Measurements from ENCODE around the gene GSKIP.

GSKIP gene

DNA sequence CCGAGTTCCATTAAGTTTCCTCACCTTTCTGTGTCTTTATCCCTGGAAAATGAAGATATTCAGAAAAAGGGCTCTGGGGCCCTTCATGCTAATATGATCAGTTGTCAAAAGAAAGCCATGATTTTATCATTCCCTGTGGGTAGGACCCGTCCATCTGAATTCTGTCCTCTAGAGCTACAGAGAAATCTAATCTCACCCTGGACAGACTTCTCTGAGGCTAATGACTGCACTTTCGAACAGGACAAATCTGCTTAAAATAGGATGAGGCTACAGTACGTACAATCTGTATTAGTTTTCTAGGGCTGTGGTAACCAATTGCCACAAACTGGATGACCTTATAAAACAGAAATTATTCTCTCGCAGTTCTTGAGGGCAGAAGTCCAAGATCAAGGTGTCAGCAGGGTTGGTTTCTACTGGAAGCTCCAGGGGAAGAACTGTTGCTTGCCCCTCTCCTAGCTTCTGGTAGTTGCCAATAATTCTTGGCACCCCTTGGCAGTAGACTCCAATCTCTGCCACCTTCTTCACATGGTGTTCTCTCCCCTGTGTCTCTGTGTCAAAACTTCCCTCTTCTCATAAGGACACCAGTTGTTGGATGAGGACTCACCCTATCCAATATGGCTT is 29.9 kb downstream of the GSKIP start:
- no peak for DNase-seq (ENCODE audit: low read depth in 1 of 2, low spot score in 1 of 2)
- H3K27me3 ChIP-seq (ENCODE audit: insufficient read depth, poor library complexity, severe bottlenecking): no peaks in the 10 kb centered on the region
- no peak overlapping the region for H3K4me3 ChIP-seq (replicated peaks; ENCODE audit: insufficient read depth, low read length)
- H3K27ac ChIP-seq (replicated peaks): no peak overlapping the region
- TF ChIP-seq, protein P1, sequence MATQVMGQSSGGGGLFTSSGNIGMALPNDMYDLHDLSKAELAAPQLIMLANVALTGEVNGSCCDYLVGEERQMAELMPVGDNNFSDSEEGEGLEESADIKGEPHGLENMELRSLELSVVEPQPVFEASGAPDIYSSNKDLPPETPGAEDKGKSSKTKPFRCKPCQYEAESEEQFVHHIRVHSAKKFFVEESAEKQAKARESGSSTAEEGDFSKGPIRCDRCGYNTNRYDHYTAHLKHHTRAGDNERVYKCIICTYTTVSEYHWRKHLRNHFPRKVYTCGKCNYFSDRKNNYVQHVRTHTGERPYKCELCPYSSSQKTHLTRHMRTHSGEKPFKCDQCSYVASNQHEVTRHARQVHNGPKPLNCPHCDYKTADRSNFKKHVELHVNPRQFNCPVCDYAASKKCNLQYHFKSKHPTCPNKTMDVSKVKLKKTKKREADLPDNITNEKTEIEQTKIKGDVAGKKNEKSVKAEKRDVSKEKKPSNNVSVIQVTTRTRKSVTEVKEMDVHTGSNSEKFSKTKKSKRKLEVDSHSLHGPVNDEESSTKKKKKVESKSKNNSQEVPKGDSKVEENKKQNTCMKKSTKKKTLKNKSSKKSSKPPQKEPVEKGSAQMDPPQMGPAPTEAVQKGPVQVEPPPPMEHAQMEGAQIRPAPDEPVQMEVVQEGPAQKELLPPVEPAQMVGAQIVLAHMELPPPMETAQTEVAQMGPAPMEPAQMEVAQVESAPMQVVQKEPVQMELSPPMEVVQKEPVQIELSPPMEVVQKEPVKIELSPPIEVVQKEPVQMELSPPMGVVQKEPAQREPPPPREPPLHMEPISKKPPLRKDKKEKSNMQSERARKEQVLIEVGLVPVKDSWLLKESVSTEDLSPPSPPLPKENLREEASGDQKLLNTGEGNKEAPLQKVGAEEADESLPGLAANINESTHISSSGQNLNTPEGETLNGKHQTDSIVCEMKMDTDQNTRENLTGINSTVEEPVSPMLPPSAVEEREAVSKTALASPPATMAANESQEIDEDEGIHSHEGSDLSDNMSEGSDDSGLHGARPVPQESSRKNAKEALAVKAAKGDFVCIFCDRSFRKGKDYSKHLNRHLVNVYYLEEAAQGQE (IDR thresholded peaks at IDR 0.05; ENCODE audit: insufficient replicate concordance, low read depth): no peak
- TF ChIP-seq GABPA (IDR thresholded peaks at IDR 0.05; ENCODE audit: low read depth): no peak
- TF ChIP-seq, protein P2, sequence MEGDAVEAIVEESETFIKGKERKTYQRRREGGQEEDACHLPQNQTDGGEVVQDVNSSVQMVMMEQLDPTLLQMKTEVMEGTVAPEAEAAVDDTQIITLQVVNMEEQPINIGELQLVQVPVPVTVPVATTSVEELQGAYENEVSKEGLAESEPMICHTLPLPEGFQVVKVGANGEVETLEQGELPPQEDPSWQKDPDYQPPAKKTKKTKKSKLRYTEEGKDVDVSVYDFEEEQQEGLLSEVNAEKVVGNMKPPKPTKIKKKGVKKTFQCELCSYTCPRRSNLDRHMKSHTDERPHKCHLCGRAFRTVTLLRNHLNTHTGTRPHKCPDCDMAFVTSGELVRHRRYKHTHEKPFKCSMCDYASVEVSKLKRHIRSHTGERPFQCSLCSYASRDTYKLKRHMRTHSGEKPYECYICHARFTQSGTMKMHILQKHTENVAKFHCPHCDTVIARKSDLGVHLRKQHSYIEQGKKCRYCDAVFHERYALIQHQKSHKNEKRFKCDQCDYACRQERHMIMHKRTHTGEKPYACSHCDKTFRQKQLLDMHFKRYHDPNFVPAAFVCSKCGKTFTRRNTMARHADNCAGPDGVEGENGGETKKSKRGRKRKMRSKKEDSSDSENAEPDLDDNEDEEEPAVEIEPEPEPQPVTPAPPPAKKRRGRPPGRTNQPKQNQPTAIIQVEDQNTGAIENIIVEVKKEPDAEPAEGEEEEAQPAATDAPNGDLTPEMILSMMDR (IDR thresholded peaks at IDR 0.05; ENCODE audit: insufficient read depth, low read length): no peak

DNA sequence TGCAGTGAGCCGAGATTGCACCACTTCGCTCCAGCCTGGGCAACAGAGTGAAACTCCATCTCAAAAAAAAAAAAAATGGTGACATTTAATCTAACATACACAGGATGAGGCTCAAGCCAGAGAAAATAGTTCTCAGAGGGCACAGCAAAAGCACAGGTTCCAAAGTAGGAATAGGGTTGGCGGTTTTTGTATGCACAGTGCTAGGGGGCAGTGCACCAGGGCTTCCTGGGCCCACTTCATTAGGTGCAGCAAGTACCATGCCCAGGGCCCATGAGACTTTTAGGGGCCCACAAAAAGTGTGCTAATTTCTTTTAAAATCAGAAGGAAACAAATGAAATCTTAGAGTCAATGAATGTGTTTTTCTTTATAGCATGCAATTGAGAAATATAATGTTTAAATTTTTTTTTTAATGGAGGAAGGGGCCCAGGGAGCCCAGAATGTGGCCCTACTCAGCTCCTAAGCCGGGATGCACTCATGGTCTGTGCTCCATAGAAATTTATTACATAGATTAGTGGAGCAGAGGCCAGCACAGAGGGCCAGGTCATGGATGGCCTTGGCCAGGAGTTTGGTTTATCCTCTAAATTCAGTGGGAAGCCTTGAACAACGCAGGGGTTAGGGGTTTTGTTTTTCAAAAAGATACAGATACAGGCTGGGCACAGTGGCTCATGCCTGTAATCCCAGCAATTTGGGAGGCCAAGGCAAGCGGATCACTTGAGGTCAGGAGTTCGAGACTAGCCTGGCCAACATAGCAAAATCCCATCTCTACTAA is 30.9 kb downstream of the GSKIP start:
- no peak for DNase-seq (ENCODE audit: low read depth in 1 of 2, low spot score in 1 of 2)
- Histone ChIP-seq H3K27me3 (ENCODE audit: insufficient read depth, poor library complexity, severe bottlenecking) (no peaks in the 10 kb centered on the region), H3K4me3 (replicated peaks; ENCODE audit: insufficient read depth, low read length) (no peak overlapping the region), H3K27ac (replicated peaks) (no peak overlapping the region)
- TF ChIP-seq, protein P1 (IDR thresholded peaks at IDR 0.05; ENCODE audit: insufficient replicate concordance, low read depth): no peak
- TF ChIP-seq SPI1 (IDR thresholded peaks at IDR 0.05; ENCODE audit: borderline replicate concordance, low read depth): no peak
- TF ChIP-seq, protein P2 (IDR thresholded peaks at IDR 0.05; ENCODE audit: insufficient read depth, low read length): no peak
- no peak for TF ChIP-seq GABPA (IDR thresholded peaks at IDR 0.05; ENCODE audit: low read depth)
- no peak for TF ChIP-seq POLR2AphosphoS5 (IDR thresholded peaks at IDR 0.05; ENCODE audit: low read depth)

DNA sequence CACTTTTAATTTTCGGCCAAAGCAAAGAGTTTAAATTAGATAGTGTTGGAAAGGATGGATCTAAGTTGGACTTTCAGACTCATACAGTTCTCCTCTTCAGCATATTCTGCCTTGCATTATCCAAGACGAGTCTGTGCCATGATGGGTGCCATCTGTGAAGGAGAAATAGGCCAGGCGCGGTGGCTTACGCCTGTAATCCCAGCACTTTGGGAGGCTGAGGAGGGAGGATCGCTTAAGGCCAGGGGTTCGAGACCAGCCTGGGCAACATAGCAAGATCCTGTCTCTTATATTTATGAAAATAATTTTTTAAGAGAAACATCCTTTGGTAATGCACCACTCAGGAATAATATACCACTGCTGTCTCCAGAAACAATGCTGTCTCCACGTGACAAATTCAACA is 35.1 kb downstream of the GSKIP start:
- Histone ChIP-seq H3K27ac (replicated peaks) (no peak overlapping the region), H3K4me3 (replicated peaks; ENCODE audit: insufficient read depth, low read length) (no peak overlapping the region), H3K27me3 (ENCODE audit: insufficient read depth, poor library complexity, severe bottlenecking) (no peaks in the 10 kb centered on the region)
- no peak for DNase-seq (ENCODE audit: low read depth in 1 of 2, low spot score in 1 of 2)
- TF ChIP-seq, protein P1 (IDR thresholded peaks at IDR 0.05; ENCODE audit: insufficient replicate concordance, low read depth): no peak
- TF ChIP-seq, protein P2 (IDR thresholded peaks at IDR 0.05; ENCODE audit: insufficient read depth, low read length): no peak
- no peak for TF ChIP-seq SPI1 (IDR thresholded peaks at IDR 0.05; ENCODE audit: borderline replicate concordance, low read depth)
- TF ChIP-seq GABPA (IDR thresholded peaks at IDR 0.05; ENCODE audit: low read depth): no peak
- no peak for TF ChIP-seq POLR2AphosphoS5 (IDR thresholded peaks at IDR 0.05; ENCODE audit: low read depth)
